HepG2 (cell line): Measurements from ENCODE around the gene MYLK. TPM values are rescaled to one million over a fixed set of nuclear protein-coding genes. Genes with fewer than 3 reads are reported as not detected.

Experiments
- DMTF1 ChIP-seq: sonication (generic); formaldehyde crosslinking; IDR thresholded peaks from 2 replicates; pipeline ENCODE4 v1.4.0; 2020; ENCODE audit warnings: mild to moderate bottlenecking, missing genetic modification reagents
- ELF3 ChIP-seq: IDR thresholded peaks from 2 replicates; pipeline ENCODE4 v1.6.1; 2016; ENCODE audit warnings: missing genetic modification reagents, missing compliant biosample characterization
- GZF1 ChIP-seq: sonication (generic); formaldehyde crosslinking; IDR thresholded peaks from 2 replicates; pipeline ENCODE4 v1.5.1; 2020; ENCODE audit warnings: mild to moderate bottlenecking, missing genetic modification reagents
- PHF5A ChIP-seq: IDR thresholded peaks from one replicate; pipeline ENCODE4 v1.6.1; 2018; ENCODE audit warnings: low read depth, missing genetic modification reagents; ENCODE audit not compliant: unreplicated experiment
- SRSF1 ChIP-seq: fragments of 200-400 bp; formaldehyde crosslinking; optimal IDR thresholded peaks from 2 replicates; pipeline ENCODE3; 2017; ENCODE audit warnings: mild to moderate bottlenecking, low read depth, low read length, moderate library complexity
- U2AF1 ChIP-seq: fragments of 200-400 bp; formaldehyde crosslinking; optimal IDR thresholded peaks from 2 replicates; pipeline ENCODE3; 2017; ENCODE audit warnings: mild to moderate bottlenecking, low read depth, low read length
- ZBTB8A ChIP-seq: sonication (generic); formaldehyde crosslinking; IDR thresholded peaks from 2 replicates; pipeline ENCODE4 v1.4.0; 2020; ENCODE audit warnings: mild to moderate bottlenecking, low read depth, missing genetic modification reagents, borderline replicate concordance
- ZNF20 ChIP-seq: sonication (generic); formaldehyde crosslinking; IDR thresholded peaks from 2 replicates; pipeline ENCODE4 v1.4.0; 2020; ENCODE audit warnings: mild to moderate bottlenecking, moderate library complexity, missing genetic modification reagents
- ZNF275 ChIP-seq: sonication (generic); formaldehyde crosslinking; IDR thresholded peaks from 2 replicates; pipeline ENCODE4 v1.8.0; 2022; ENCODE audit warnings: missing genetic modification reagents, mild to moderate bottlenecking, inconsistent platforms, borderline replicate concordance
- ZNF441 ChIP-seq: sonication (generic); formaldehyde crosslinking; IDR thresholded peaks from 2 replicates; pipeline ENCODE4 v1.7.0; 2021; ENCODE audit warnings: missing genetic modification reagents, borderline replicate concordance
- ZNF460 ChIP-seq: sonication (generic); formaldehyde crosslinking; IDR thresholded peaks from 2 replicates; pipeline ENCODE4 v1.5.1; 2020; ENCODE audit warnings: missing genetic modification reagents, mild to moderate bottlenecking, borderline replicate concordance
- ZNF513 ChIP-seq: sonication (generic); formaldehyde crosslinking; conservative IDR thresholded peaks from 2 replicates; pipeline ENCODE4 v1.5.0; 2020; ENCODE audit warnings: missing genetic modification reagents
- ZNF737 ChIP-seq: sonication (generic); formaldehyde crosslinking; IDR thresholded peaks from 2 replicates; pipeline ENCODE4 v1.5.0; 2020; ENCODE audit warnings: missing genetic modification reagents, mild to moderate bottlenecking, borderline replicate concordance
- ZNF746 ChIP-seq: sonication (generic); formaldehyde crosslinking; IDR thresholded peaks from 2 replicates; pipeline ENCODE4 v1.8.0; 2022; ENCODE audit warnings: mild to moderate bottlenecking, missing genetic modification reagents
- ZNF850 ChIP-seq: sonication (generic); formaldehyde crosslinking; conservative IDR thresholded peaks from 2 replicates; pipeline ENCODE4 v1.9.0; 2021; ENCODE audit warnings: mild to moderate bottlenecking, missing genetic modification reagents
- polyA plus RNA-seq, 8 experiments: library from polyadenylated mRNA; depleted of rRNA in 3 of 8; stranded (reverse) in 7 of 8; unstranded in 1 of 8; fragments of >200 nt; fragmentation: Illumina TruSeq in 4 of 8; extraction: Trizol in 4 of 8; gene quantifications; 2 replicates each; pipeline versions ENCODE4 v1.2.1 to v1.2.3, GENCODE V29; 2011 to 2016; ENCODE audit warnings: low read depth in 4 of 8, missing spikeins in 1 of 8, mixed read lengths in 1 of 8; ENCODE audit not compliant: insufficient read depth in 1 of 8
- total RNA-seq, 5 experiments: library from RNA; depleted of rRNA; stranded (reverse); fragments of >200 nt; fragmentation: Illumina TruSeq; extraction: Trizol; gene quantifications; 2 replicates each; pipeline ENCODE4 v1.2.3, GENCODE V29; 2016; ENCODE audit warnings: low read depth in 1 of 5
- TF ChIP-seq, protein P1 (sequence below): sonication (generic); formaldehyde crosslinking; IDR thresholded peaks from 2 replicates; pipeline ENCODE4 v1.4.0; 2020; ENCODE audit warnings: missing genetic modification reagents
- TF ChIP-seq, protein P2 (sequence below), 2 experiments: sonication (generic) in 1 of 2; formaldehyde crosslinking in 1 of 2; IDR thresholded peaks; 2 replicates each; pipeline versions ENCODE4 v1.4.0 to v1.6.1; 2018 to 2020; ENCODE audit warnings: missing genetic modification reagents in 2 of 2, borderline replicate concordance in 1 of 2, low read depth in 1 of 2, mild to moderate bottlenecking in 1 of 2, missing biosample characterization in 1 of 2
- TF ChIP-seq, protein P3 (sequence below): sonication (generic); formaldehyde crosslinking; IDR thresholded peaks from 2 replicates; pipeline ENCODE4 v1.5.1; 2020; ENCODE audit warnings: missing genetic modification reagents, mild to moderate bottlenecking, borderline replicate concordance

MYLK gene
- total and polyA plus RNA-seq, 2 of the 13 experiments (the other 11 are each of a cell fraction or from before 2014, with no cell fraction given), result 10.6 to 34.9 TPM

GRCh38 chr3:123799544-123800361 is 84.4 kb downstream of the MYLK start (continued):
- peak; percentile 71; the same call in 1 of the 2 replicates for TF ChIP-seq ZBTB8A (CRISPR knock-in tag)
- no peak for TF ChIP-seq ZNF746
- peak; percentile 39; the same call in 1 of the 2 replicates for TF ChIP-seq ELF3 (CRISPR knock-in tag)
- TF ChIP-seq, protein P1, sequence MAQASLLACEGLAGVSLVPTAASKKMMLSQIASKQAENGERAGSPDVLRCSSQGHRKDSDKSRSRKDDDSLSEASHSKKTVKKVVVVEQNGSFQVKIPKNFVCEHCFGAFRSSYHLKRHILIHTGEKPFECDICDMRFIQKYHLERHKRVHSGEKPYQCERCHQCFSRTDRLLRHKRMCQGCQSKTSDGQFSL (CRISPR knock-in tag), result 0 out of 2 replicates have a peak, but pooled peaks have one; percentile 20
- peak; percentile 64; the same call in 1 of the 2 replicates for TF ChIP-seq ZNF441
- TF ChIP-seq, protein P2, sequence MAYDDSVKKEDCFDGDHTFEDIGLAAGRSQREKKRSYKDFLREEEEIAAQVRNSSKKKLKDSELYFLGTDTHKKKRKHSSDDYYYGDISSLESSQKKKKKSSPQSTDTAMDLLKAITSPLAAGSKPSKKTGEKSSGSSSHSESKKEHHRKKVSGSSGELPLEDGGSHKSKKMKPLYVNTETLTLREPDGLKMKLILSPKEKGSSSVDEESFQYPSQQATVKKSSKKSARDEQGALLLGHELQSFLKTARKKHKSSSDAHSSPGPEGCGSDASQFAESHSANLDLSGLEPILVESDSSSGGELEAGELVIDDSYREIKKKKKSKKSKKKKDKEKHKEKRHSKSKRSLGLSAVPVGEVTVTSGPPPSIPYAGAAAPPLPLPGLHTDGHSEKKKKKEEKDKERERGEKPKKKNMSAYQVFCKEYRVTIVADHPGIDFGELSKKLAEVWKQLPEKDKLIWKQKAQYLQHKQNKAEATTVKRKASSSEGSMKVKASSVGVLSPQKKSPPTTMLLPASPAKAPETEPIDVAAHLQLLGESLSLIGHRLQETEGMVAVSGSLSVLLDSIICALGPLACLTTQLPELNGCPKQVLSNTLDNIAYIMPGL (CRISPR knock-in tag; IDR thresholded peaks at IDR 0.05; ENCODE audit: borderline replicate concordance in 1 of 2, low read depth in 1 of 2), result peak in 1 of 2 experiments; percentile 60; a peak in 2 of 4 replicates
- TF ChIP-seq ZNF20 (CRISPR knock-in tag), result no peak
- peak; percentile 85; the same call in 1 of the 2 replicates for TF ChIP-seq GZF1 (CRISPR knock-in tag)
- no peak for TF ChIP-seq ZNF850 (CRISPR knock-in tag)
- peak; percentile 80 for TF ChIP-seq U2AF1
- no peak for TF ChIP-seq PHF5A (CRISPR knock-in tag)
- TF ChIP-seq ZNF460 (CRISPR knock-in tag), result no peak
- TF ChIP-seq ZNF275 (CRISPR knock-in tag), result no peak
- TF ChIP-seq ZNF737, result no peak
- peak; percentile 59 for TF ChIP-seq SRSF1
- no peak for TF ChIP-seq DMTF1
- no peak for TF ChIP-seq ZNF513 (CRISPR knock-in tag)
- TF ChIP-seq, protein P3, sequence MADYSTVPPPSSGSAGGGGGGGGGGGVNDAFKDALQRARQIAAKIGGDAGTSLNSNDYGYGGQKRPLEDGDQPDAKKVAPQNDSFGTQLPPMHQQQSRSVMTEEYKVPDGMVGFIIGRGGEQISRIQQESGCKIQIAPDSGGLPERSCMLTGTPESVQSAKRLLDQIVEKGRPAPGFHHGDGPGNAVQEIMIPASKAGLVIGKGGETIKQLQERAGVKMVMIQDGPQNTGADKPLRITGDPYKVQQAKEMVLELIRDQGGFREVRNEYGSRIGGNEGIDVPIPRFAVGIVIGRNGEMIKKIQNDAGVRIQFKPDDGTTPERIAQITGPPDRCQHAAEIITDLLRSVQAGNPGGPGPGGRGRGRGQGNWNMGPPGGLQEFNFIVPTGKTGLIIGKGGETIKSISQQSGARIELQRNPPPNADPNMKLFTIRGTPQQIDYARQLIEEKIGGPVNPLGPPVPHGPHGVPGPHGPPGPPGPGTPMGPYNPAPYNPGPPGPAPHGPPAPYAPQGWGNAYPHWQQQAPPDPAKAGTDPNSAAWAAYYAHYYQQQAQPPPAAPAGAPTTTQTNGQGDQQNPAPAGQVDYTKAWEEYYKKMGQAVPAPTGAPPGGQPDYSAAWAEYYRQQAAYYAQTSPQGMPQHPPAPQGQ, result no peak
